ENCODE data around the gene PIR. TPM values are rescaled to one million over a fixed set of nuclear protein-coding genes. Genes with fewer than 3 reads are reported as not detected.
A peak's percentile ranks its signal among the peaks of the same experiment; 100 is the strongest.

The PIR gene
- total RNA-seq, 2 donors from 2014 or later, result 3.9 to 5.3 TPM

- no peaks in the 10 kb centered on the region for H3K9me3 ChIP-seq
- no peak overlapping the region for H3K27ac ChIP-seq
- no peaks in the 10 kb centered on the region for H3K36me3 ChIP-seq (replicated peaks in 1 of 2; ENCODE audit: insufficient read depth in 1 of 2, low read depth in 2 of 2)
- TF ChIP-seq POLR2A (IDR thresholded peaks at IDR 0.05) (no peak), CTCF (IDR thresholded peaks at IDR 0.05) (peak; percentile 38 to 58 (median 51))
- WGBS, 2 donors, result 0 to 14% methylated on average over 4 of the region's 4 CpGs
- no peak overlapping the region for H3K4me3 ChIP-seq
- DNase-seq (peak; percentile 38 to 61 (median 42)), ATAC-seq (no peak)
- H3K4me1 ChIP-seq, result no peaks in the 10 kb centered on the region
- intact Hi-C loops (cut with DNase I), result no loop called here
- no peaks in the 10 kb centered on the region for H3K27me3 ChIP-seq
Measured at GRCh38 chrX:15497865-15498264, 4.7 kb upstream of the PIR start.

- WGBS, 2 donors, result 36 to 37% methylated on average over 4 of the region's 4 CpGs
- peaks cover 6% of the 10 kb centered on the region for H3K4me1 ChIP-seq
- no peak overlapping the region for H3K4me3 ChIP-seq
- no peak for ATAC-seq
- H3K27me3 ChIP-seq, result no peaks in the 10 kb centered on the region
- intact Hi-C loops (cut with DNase I), result no loop called here
- H3K27ac ChIP-seq, result no peak overlapping the region
- H3K36me3 ChIP-seq (replicated peaks in 1 of 2; ENCODE audit: insufficient read depth in 1 of 2, low read depth in 2 of 2), result no peaks in the 10 kb centered on the region
- DNase-seq, result no peak
- H3K9me3 ChIP-seq, result no peaks in the 10 kb centered on the region
- TF ChIP-seq POLR2A (IDR thresholded peaks at IDR 0.05) (no peak), CTCF (IDR thresholded peaks at IDR 0.05) (no peak)
Measured at GRCh38 chrX:15496824-15497223, 3.7 kb upstream of the PIR start.

GRCh38 chrX:15495801-15496200 lies 2.7 kb upstream of the PIR start:
- Histone ChIP-seq H3K27me3 (no peaks in the 10 kb centered on the region), H3K9me3 (no peaks in the 10 kb centered on the region), H3K4me3 (no peak overlapping the region), H3K27ac (no peak overlapping the region), H3K4me1 (peaks cover 6% of the 10 kb centered on the region), H3K36me3 (replicated peaks in 1 of 2; ENCODE audit: insufficient read depth in 1 of 2, low read depth in 2 of 2) (no peaks in the 10 kb centered on the region)
- no peak for ATAC-seq
- no peak for DNase-seq
- TF ChIP-seq POLR2A (IDR thresholded peaks at IDR 0.05), result no peak
- no peak for TF ChIP-seq CTCF (IDR thresholded peaks at IDR 0.05)
- intact Hi-C loops (cut with DNase I), result no loop called here
- WGBS, 2 donors, result 63 to 67% methylated on average over 4 of the region's 4 CpGs

- peak overlapping the region in 1 of 4 donors; percentile 57 for H3K27ac ChIP-seq
- no peak overlapping the region for H3K4me3 ChIP-seq
- TF ChIP-seq POLR2A (IDR thresholded peaks at IDR 0.05) (no peak), CTCF (IDR thresholded peaks at IDR 0.05) (no peak)
- H3K9me3 ChIP-seq, result no peaks in the 10 kb centered on the region
- intact Hi-C loops (cut with DNase I), result no loop called here
- ATAC-seq, result no peak
- H3K27me3 ChIP-seq, result no peaks in the 10 kb centered on the region
- no peak for DNase-seq
- no peaks in the 10 kb centered on the region for H3K36me3 ChIP-seq (replicated peaks in 1 of 2; ENCODE audit: insufficient read depth in 1 of 2, low read depth in 2 of 2)
- WGBS, 2 donors, result 63 to 81% methylated on average over 4 to 5 of the region's 5 CpGs
- H3K4me1 ChIP-seq, result peaks cover 6% of the 10 kb centered on the region
Measured at GRCh38 chrX:15492469-15492868, 664 bp downstream of the PIR start.

- H3K4me3 ChIP-seq, result no peak overlapping the region
- intact Hi-C loops (cut with DNase I), result no loop called here
- no peaks in the 10 kb centered on the region for H3K4me1 ChIP-seq
- WGBS, 2 donors, result 90 to 93% methylated on average over 2 of the region's 2 CpGs
- H3K27ac ChIP-seq, result no peak overlapping the region
- DNase-seq (no peak), ATAC-seq (no peak)
- TF ChIP-seq CTCF (IDR thresholded peaks at IDR 0.05) (no peak), POLR2A (IDR thresholded peaks at IDR 0.05) (no peak)
- no peaks in the 10 kb centered on the region for H3K9me3 ChIP-seq
- no peaks in the 10 kb centered on the region for H3K36me3 ChIP-seq (replicated peaks in 1 of 2; ENCODE audit: insufficient read depth in 1 of 2, low read depth in 2 of 2)
- no peaks in the 10 kb centered on the region for H3K27me3 ChIP-seq
Measured at GRCh38 chrX:15483891-15484290, 9.2 kb downstream of the PIR start.
